NCI-H1694 treated with DMSO at 0.1 percent for 48 hours (cell line): Measurements from ENCODE around the gene MIPEP.

Experiments used
- DNase-seq: peaks from one replicate; lab custom pipeline; 2025; lab: John Stamatoyannopoulos, UW

MIPEP gene

DNA sequence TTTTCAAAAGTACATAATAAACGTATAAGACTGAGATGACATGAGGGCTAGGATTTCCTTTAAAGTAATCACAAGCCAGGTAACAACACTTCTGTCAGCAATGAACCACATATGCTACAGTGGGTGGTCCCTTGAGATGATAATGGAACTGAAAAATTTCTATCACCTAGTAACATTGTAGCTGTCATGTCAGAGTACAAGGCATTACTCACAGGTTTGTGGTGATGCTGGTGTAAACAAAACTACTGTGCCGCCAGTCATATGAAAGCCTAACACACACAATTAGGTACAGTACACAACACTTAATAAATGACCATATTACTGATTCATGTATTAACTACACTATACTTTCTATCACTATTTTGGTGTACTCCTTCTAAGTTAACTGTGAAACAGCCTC, 36.8 kb downstream of the MIPEP start:
- DNase-seq: no peak

DNA sequence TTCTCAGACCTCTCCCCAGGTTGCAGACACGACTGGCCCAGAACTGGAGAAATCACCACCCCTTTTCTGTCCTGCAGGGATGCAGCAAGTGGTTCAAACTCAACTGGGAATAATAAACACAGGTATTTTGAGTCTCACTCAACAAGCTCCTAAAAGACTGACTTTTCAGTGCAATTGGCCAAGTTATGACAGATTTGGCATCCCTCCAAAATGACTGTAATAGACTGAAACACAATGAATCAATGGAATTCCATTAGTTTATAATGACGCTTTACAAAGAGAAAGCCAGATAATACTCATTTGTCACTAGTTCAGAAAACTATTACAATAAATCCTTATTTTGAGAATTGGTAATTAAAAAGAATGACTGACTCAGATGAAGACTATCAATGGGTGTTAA, 38.1 kb downstream of the MIPEP start:
- no peak for DNase-seq

DNA sequence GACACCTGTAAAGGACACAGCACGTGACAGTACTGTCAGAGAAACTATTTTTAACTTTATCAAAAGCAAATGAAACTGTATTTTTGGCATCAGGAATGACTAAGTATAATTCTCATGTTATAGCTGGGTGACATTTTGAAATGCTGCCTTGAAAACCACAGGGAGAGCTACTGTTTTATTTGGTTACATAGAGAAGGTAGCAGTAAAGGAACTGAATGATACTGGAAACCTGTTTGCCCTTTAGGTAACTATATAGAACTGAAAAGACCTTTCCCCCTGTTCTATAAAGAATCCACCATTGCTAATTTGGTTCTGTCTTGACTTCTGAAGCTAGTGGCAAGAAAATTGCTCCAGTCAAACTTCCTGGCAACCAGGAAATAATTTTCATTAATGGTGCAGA, 39.1 kb downstream of the MIPEP start:
- no peak for DNase-seq

DNA sequence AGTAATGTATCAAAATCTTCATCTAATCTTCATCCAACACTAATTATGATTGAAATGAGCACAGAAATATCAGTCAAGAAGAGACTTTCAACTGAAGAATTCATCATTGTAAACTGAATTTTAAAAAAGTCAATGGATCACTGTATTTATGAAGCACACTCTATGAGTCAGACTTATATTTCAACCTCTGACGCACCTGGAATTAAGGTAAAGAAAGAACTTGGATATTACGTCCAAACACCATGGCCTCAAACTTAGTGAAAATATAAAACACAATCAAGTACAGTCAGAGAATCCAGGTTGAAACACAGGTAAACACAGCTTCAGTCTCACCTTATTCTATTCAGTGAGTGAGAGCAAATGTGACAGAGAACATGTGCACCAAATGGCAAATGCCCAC, 39.5 kb downstream of the MIPEP start:
- DNase-seq: no peak

DNA sequence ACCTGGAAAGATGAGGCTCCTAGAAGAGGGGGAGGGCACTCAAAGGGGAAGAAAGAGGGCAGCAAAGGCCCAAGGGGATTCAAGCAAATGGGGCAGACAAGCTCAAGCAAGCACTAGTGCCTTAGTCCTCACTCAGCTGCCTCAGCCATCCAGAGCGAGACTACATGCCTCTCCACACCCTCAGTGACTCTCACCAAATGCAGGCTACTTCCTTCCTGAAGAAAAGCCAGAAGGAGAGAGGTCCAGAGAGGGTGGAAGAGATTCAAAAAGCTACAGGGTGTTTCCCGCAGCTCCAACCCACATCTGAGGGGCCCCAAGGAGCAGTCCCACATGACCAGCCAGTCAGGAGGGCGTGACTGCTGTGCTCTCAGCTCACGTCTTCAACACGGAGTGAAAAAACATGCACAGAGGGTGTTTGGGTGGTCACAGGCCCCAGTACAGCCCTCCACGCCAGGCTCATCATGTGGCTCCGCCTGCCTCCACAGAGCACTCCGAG, 40.5 kb downstream of the MIPEP start:
- DNase-seq: no peak

DNA sequence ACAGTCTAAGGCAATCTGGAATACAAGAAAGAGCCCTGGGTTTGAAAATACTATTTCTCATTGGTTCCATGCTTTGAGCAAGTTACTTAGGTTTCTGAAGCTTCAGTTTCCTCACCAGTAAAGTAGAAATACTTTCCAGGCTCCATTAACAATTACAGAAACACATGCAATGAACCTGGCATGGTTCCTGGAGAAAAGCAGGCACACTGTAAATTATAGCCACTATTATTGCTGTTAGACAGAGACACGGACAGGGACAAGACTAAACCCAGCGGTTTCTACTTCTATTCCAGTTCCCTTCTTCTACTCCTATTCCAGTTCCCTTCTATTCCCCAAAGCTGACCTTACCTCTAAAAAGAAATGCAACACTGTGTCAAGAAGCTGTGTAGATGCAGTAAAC, 41.2 kb downstream of the MIPEP start:
- DNase-seq: no peak

DNA sequence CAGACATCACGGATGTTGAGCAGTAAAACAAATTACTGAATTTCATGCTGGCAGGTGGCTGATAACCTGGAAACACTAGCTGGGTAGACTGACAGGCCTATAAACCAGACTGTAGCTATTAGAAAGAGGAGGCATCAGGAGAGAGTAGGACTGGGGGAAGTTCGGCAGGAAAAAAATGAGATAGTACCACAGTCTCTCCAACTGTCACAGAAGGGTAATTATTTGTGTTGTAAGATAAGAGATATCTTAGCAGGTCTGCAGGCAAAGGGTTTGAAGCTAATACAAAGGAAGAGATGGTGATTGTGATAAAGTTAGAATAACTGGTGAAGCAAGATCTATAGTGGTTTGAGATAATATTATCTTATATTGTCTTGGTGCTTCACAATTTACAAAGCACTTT, 41.7 kb downstream of the MIPEP start:
- DNase-seq: no peak

DNA sequence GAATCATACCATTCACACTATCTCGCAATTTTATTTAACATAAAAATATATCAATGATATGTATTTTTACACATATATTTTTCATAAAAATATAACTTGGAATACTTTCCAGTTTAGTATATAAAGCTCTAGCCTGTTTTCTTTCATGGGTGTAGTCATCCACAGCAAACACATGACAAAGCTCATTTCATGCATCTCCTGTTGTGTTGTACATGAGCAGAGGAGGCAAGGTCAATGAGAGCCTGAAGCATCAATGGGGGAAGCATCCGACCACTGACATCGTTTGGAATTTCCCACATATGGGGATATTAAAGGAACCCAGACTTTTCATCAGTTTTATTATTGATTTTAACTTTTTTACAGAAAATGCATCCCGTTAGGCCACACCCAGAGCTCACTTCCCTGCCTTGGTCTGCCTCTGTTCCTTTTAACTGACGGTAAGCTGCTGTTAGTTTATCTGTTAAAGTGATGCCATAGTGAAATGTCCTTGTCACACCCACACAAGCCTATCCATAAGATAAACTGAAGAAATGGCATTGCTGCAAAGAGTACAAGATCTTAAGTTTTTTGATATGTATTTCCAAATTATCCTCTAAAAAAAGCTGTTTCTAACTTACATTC, 44.0 kb downstream of the MIPEP start:
- no peak for DNase-seq

DNA sequence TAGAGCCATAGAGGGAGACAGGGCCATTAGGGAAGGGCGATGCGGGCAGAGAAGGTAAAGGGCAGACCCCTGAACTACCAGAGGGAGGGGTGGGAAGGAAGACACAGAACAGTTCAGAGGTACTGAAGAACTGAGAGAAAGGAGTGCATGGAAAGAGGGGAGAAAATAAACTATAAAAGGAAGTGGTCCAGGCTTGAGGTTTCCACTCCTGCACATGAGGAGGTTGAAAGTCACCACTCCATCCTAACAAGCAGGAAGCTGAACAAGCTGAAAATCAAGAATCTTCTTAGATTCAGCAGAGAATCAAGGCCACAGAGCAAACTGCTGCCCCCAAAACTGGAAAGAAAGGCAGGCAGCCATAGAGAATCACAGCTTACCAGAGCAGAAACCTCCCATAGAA, 45.1 kb downstream of the MIPEP start:
- no peak for DNase-seq

DNA sequence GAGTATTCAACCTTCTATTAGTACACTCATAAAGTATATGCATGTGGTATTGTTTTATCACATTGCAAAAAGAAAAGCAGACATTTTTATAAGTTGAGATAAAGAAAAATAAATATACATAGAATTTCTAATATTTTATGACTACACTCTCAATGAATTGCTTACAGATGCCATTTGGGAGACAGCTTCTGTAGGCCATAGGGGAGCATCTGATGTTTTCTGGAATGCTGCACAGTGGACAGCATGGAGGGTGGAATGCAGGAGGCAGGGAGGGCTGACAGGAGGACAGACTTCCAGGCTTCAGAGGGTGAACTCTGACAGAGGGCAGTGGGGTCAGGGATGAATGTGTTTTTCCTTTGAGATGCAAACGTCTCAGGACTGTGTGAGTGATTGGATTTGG, 45.8 kb downstream of the MIPEP start:
- no peak for DNase-seq

DNA sequence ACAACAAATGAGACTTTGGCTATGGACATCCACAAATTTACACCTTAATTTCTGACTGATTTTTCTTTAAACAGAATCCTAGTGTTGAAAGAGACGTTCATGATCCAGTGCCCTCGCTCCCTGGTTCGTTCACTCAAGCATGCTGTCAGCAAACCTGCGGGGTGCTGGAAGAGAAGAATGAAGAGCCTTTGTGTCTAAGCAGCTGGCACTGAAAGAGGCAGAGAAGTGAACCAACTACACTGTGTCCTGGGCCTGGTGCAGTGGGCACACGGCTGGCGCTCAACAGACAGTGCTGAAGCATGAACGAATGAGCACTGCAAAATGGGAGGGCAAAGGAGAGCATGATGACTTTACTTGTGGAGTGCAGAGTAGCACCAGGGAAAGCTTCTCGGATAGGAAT, 46.8 kb downstream of the MIPEP start:
- no peak for DNase-seq

DNA sequence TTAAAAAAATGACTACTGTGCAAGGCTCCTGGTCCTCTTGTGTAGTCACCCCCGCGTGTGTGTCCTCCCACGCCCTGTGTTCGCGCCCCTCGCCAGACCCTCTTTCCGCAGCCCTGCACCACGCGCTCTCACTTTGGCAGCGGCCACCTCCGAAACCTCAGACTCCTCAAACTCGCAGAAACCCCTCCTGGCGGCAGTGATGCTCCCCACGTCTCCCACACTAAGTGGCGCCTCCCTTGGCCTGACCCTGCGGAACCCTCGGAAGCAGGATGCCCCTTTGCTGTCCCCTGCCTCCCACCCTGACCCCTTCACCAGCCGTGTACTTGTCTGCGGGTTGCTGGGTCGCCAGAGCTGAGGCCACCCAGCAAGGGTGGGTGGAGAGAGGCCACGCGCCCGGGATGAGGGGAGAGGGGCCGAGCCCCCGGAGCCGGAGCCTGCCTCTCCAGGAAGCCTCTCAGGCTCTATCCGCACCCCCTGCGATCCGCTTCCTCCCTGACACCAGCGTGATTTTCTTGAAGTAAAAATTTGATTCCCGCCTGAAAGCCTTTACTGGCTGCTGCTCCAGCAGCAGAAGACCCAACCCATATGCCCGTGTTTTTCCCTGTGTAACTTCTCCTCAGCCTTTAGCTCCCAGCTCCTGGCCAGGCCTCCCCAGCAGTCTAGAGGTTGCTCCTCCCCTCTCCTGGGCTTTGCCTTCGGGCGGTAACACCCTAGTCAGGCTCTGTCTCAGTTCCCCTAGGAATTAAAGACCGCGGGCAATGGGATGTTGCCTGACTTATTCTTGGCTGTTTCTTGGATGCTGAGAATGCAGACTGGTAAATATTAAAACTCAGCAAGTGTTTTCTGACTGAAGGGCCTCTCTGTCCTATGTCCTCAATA, 55.2 kb downstream of the MIPEP start:
- no peak for DNase-seq

DNA sequence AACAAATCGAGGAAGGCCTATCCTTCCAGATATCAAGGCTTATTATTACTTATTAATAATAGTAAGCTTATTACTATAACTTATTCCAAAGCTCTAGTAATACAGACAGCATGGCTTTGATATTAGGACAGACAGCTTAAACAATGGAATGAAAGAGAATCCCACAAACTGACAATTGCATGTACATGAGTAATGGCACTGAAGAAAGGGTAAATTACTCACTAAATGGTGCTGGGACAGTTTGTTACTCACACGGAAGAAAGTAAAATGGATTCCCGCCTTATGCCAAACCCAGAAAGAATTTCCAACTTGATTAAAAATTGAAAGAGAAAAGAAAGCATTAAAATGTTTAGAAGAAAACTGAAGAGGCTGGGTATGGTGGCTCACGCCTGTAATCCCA, 60.3 kb downstream of the MIPEP start:
- DNase-seq: no peak

DNA sequence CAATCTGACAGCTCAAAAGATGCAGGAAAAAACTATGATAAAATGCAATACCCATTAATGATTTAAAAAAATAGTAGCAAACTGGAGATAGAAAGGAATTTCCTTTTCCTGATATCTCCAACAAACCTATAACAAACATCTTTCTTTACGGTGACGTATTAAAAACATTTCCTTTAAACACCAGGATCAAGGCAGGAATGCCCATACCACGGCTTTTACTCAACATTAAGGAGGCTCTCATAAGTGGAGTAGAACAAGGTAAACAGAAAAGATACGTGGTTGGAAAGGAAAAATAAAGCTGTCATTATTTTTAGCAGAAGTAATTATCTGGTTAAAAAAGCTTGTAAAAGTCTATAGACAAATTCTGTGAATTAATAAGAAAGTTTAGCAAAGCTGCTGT, 61.1 kb downstream of the MIPEP start:
- DNase-seq: no peak

DNA sequence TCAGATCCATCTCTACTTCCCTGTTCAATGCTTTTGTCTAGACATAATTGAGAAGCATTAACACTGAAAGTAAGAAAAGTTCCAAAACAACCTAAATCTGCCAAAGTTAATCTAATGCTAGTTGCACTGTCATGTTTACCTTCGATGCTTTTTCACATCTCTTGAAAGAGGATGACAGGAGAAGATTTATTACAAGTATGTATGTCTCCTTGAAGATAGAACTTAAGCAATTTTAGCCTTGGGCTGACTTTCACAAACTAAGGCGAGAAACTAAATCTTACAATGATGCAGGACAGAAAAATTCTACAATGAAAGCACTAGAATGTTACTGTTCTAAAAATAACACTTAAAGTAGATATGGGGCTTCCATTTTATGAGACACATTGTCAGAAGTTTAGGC, 64.0 kb downstream of the MIPEP start:
- no peak for DNase-seq

DNA sequence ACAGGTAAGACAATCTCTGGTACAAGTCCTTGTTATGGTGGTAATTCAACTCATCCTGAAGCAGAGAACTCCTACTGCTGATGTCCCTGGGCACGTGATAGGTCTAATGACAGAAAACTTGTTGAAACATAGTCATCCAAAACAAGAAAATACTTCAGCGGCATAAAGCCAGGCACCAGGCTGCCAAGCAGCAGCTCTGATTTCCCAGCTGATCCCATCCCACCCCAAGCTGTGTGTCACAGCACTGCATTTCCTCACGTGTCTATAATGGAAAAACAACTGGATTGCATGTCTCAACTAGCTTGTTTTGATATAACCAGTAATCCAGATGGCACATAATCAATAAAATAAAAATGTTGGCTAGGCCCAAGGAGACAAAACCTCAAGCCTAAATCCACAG, 64.8 kb downstream of the MIPEP start:
- DNase-seq: no peak

DNA sequence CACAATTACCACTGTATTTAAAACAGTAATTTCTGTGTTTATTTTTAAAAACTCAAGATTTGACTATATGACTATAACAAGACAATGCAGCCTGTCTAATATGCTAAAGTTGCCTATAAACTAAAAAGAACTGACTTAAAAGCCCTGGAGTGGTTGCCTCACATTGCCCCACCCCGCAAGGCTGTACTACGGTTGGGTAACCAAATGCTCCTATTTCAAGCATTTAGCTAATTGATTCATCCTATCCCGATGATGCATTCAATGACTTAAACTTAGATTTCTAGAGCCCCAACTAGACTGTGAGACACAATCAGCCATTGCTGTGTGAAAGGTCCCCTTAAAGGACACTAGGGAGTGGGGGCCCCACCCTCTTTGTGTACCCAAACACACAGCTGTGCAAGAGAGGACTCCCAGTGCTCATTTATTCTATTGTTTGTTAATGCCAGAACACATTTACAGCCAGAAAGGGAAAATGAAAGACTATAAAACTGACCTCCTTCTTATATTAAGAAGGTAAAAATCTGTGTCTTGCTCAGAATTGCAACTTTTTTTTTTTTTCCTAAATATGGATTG, 66.9 kb downstream of the MIPEP start:
- no peak for DNase-seq

DNA sequence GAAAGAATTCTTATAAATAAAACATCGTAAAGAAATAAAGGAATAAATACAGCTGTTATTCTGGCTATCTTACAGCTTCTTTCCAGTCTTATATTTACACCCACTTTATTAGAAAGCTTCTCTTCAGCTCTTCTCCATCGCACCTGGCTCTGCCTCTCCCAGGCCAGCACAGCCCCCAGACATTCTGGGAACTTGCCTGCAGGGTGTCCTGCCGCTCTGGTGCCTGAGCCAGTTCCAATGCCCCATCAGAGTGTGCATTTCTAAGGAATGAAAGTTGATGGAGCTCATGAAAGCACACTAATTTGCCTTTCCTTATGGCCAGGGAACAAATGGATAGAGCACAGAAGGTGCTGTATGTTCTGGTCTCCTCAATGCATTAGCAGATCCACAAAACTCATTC, 68.7 kb downstream of the MIPEP start:
- DNase-seq: no peak

DNA sequence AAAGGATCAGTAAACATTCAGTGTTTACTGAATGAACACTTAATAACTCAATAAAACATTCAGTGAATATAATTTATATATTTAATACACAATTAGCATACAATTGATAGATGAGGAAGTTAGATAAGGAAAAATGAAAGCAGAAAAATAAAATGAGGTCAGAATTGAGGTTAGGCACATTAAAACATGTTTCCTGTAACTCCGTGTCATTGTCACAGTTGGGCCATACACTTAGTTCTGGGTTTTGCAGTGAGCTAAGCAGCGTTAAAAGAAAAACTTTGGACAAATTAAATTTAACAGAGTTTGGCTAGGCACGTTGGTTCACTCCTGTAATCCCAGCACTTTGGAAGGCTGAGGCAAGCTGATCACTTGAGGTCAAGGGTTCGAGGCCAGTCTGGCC, 71.4 kb downstream of the MIPEP start:
- DNase-seq: no peak

DNA sequence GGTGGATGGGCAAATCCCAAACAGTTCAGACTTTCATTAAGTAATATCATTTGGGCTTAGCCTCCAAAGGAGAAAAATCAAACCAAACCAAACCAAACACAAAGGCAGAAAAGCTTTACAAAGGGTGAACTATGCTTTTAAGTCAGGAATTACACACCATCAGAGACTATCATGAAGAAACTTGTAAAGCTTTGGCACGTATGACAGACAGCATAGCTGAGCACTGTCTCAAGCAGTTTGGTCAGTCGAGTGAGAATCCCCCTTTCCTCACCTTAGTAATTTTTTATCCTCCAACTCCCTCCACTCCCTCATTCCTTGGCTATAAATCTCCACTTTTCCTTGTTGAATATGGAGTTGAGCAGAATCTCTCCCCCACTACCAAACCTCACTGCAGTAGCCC, 72.1 kb downstream of the MIPEP start:
- DNase-seq: no peak

DNA sequence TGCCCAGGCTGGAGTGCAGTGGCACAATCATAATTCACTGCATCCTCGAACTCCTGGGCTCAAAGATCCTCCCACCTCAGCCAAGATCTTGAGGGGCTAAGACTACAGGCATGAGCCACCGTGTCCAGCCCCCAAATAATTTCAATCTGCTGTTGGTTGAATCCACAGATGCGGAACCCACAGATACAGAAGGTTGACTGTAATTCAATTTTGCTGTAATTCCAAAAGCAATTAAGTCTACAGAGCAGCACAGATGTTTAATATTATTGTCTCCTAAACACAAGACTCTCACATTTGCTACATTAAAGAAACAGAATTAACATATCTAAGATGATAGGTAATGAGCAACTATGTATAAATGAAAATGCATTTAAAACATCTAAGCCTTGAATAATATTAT, 75.6 kb downstream of the MIPEP start:
- no peak for DNase-seq

DNA sequence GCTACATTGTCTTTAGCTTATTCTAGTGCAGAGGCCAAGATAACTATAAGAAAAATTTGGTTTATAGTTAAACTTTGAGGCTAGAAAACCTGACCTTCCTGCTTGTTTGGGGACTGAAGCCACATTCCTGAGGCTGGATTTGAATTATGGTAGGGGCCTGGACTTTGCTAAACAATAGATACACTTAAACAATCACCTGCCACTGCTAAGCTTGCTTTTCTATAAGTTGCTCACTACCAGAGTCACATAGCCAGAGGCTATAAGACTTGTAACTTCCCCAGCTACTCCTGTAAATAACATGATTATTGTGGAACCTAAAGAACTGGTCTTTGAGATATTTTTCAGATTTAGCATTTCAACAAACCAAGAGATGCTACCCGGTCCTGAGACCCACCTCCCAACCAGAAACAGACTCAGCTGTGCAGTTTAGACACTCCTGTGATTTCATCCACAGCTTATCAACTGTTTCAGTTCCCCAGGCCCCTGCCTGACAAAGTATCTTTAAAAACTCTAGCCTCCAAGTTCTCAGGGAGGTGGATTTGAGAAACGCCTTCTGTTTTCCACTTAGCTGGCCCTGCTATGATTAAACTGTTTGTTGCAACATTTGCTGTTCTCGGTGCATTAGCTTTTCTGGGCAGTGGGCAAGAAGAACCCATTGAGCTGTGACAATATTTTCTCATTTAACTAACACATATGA, 77.7 kb downstream of the MIPEP start:
- DNase-seq: no peak
